Mononuclear cell (primary cell): Measurements from ENCODE around the gene RBM4. TPM values are rescaled to one million over a fixed set of nuclear protein-coding genes. Genes with fewer than 3 reads are reported as not detected.

ENCODE experiments used
- H3K27me3 ChIP-seq: 2 replicates; pipeline ENCODE4 v1.6.0; 2011; ENCODE audit warnings: low read length, control low read depth; ENCODE audit not compliant: insufficient read depth
- H3K4me1 ChIP-seq: 2 replicates; pipeline ENCODE4 v1.5.1; 2011; ENCODE audit warnings: mild to moderate bottlenecking, low read length, control low read depth; ENCODE audit not compliant: insufficient read depth
- H3K4me3 ChIP-seq: 2 replicates; pipeline ENCODE4 v1.5.1; 2011; ENCODE audit warnings: mild to moderate bottlenecking, low read length, moderate library complexity
- H3K9me3 ChIP-seq: 2 replicates; pipeline ENCODE4 v1.5.1; 2011; ENCODE audit warnings: low read depth, mild to moderate bottlenecking, control low read depth, low read length
- total RNA-seq: library from RNA; depleted of rRNA; stranded (reverse); fragments of >200 nt; gene quantifications from one replicate; pipeline ENCODE4 v1.2.3, GENCODE V29; 2012

Gene RBM4
- total RNA-seq, 1 donor: 112 TPM

DNA sequence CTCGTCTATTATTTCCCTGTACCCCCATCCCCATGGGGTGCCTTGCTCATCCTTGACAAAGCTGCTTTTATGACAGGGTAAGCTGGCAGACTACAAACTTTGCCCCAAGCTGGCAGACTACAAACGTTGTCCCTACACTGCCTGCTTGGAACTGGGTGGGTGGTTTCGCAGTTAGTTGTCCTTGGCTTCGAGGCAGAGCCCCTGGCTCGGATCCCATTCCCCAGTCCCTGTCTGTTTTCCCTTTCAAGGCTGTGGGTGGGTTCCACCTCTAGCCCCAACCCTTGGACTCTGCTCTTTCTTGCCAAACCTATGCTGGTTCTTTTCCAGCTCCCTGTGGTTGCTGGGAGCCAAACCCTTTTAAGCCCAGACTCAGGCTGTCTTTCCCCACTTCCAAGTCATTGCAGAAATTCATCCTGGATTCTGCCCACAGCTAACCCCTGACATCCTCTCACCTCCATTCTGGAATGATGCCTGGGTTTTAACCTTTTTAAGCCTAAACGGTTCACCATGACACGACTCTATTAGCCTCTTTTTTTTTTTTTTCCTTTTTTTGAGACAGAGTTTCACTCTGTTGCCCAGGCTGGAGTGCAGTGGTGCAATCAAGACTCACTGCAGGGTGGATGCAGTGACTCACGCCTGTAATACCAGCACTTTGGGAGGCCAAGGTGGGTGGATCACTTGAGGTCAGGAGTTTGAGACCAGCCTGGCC lies 31.2 kb upstream of the RBM4 start:
- peaks cover 35% of the 10 kb centered on the region for H3K4me1 ChIP-seq
- no peaks in the 10 kb centered on the region for H3K9me3 ChIP-seq
- no peak overlapping the region for H3K4me3 ChIP-seq
- no peaks in the 10 kb centered on the region for H3K27me3 ChIP-seq

GRCh38 chr11:66609721-66610617 lies 28.5 kb upstream of the RBM4 start:
- H3K4me1 ChIP-seq: peaks cover 35% of the 10 kb centered on the region
- no peaks in the 10 kb centered on the region for H3K27me3 ChIP-seq
- no peaks in the 10 kb centered on the region for H3K9me3 ChIP-seq
- H3K4me3 ChIP-seq: no peak overlapping the region

DNA sequence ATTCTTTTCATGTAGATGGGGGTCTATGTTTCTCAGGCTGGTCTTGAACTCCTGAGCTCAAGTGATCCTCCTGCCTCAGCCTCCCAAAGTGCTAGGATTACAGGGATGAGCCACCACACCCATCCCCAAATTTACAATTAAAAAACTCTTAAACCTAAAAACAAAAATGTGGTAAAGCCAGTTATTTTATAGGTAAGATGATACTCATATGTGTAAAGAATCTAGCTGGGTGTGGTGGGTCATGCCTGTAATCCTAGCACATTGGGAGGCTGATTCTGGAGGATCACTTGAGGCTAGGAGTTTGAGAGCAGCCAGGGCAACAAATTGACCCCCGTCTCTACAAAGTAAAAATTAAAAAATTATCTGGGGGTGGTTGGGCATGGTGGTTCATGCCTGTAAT lies 26.0 kb upstream of the RBM4 start:
- Histone ChIP-seq H3K9me3 (no peaks in the 10 kb centered on the region), H3K4me1 (peaks cover 41% of the 10 kb centered on the region), H3K4me3 (no peak overlapping the region), H3K27me3 (no peaks in the 10 kb centered on the region)

DNA sequence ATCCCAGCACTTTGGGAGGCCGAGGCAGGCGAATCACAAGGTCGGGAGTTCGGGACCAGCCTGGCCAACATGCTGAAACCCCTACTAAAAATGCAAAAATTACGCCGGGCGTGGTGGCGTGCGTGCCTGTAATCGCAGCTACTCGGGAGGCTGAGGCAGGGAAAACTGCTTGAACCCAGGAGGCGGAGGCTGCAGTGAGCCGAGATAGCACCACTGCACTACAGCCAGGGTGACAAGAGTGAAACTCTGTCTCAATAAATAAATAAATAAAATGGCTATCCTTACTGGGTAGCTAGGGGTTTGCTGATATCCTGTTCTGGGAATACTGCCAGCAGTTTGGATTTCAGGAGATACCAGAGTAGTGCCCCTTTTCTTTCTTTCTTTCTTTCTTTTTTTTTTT lies 24.4 kb upstream of the RBM4 start:
- H3K4me3 ChIP-seq: no peak overlapping the region

GRCh38 chr11:66616379-66617154 lies 21.9 kb upstream of the RBM4 start, which contains the start of gene RBM14:
Gene RBM14 (plus strand): TSS chr11:66616630. CDS start chr11:66616721, 91 bp downstream.
- no peaks in the 10 kb centered on the region for H3K27me3 ChIP-seq
- H3K9me3 ChIP-seq: no peaks in the 10 kb centered on the region
- peaks cover 54% of the 10 kb centered on the region for H3K4me1 ChIP-seq
- peak within 1 kb of the TSS; percentile 80 for H3K4me3 ChIP-seq

More for the DNA sequence above, 24.4 kb upstream of the RBM4 start:
- no peaks in the 10 kb centered on the region for H3K27me3 ChIP-seq
- peaks cover 52% of the 10 kb centered on the region for H3K4me1 ChIP-seq
- H3K9me3 ChIP-seq: no peaks in the 10 kb centered on the region

- Histone ChIP-seq H3K9me3 (no peaks in the 10 kb centered on the region), H3K27me3 (no peaks in the 10 kb centered on the region), H3K4me3 (peak overlapping the region; percentile 80), H3K4me1 (peaks cover 58% of the 10 kb centered on the region)
Measured at GRCh38 chr11:66617155-66617834, 21.2 kb upstream of the RBM4 start.

GRCh38 chr11:66619080-66619554 lies 19.4 kb upstream of the RBM4 start:
- Histone ChIP-seq H3K27me3 (no peaks in the 10 kb centered on the region), H3K9me3 (no peaks in the 10 kb centered on the region), H3K4me3 (peak overlapping the region; percentile 80), H3K4me1 (peaks cover 76% of the 10 kb centered on the region)

DNA sequence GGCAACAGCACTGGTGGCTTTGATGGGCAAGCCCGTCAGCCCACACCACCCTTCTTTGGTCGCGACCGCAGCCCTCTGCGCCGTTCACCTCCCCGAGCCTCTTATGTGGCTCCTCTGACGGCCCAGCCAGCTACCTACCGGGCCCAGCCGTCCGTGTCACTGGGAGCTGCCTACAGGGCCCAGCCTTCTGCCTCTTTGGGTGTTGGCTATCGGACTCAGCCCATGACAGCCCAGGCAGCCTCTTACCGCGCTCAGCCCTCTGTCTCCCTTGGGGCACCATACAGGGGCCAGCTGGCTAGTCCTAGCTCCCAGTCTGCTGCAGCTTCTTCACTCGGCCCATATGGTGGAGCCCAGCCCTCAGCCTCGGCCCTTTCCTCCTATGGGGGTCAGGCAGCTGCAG lies 14.1 kb upstream of the RBM4 start:
- H3K4me1 ChIP-seq: peaks cover 53% of the 10 kb centered on the region
- no peak overlapping the region for H3K4me3 ChIP-seq
- H3K9me3 ChIP-seq: no peaks in the 10 kb centered on the region
- H3K27me3 ChIP-seq: no peaks in the 10 kb centered on the region

- Histone ChIP-seq H3K4me3 (no peak overlapping the region), H3K9me3 (no peaks in the 10 kb centered on the region), H3K4me1 (peaks cover 46% of the 10 kb centered on the region), H3K27me3 (no peaks in the 10 kb centered on the region)
Measured at GRCh38 chr11:66625041-66625751, 13.3 kb upstream of the RBM4 start.

GRCh38 chr11:66625752-66626149 lies 12.8 kb upstream of the RBM4 start:
- no peaks in the 10 kb centered on the region for H3K27me3 ChIP-seq
- H3K9me3 ChIP-seq: no peaks in the 10 kb centered on the region
- no peak overlapping the region for H3K4me3 ChIP-seq
- peaks cover 40% of the 10 kb centered on the region for H3K4me1 ChIP-seq

GRCh38 chr11:66626382-66626781 lies 12.1 kb upstream of the RBM4 start:
- Histone ChIP-seq H3K4me1 (peaks cover 34% of the 10 kb centered on the region), H3K4me3 (no peak overlapping the region), H3K27me3 (no peaks in the 10 kb centered on the region), H3K9me3 (no peaks in the 10 kb centered on the region)

DNA sequence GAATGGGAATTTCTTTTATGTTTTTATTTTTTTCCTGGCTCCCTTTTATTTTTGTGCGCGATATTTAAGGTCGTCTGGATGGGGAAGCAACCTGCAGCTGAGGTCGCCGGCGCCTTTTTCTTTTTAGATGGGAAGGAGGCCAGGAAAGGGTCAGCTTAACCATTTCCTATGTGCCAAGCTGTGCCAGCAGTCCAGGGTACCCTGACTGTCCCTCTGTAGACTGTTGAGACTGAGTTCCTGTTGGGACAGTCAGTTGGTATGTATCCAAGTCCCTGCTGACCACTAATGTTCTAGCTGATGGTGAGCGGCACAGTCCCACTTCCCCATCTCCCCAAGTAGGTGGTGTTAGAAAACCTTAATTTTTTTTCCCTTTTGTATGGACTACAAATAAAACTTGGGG lies 11.6 kb upstream of the RBM4 start:
- H3K4me1 ChIP-seq: peaks cover 29% of the 10 kb centered on the region
- no peaks in the 10 kb centered on the region for H3K9me3 ChIP-seq
- H3K27me3 ChIP-seq: no peaks in the 10 kb centered on the region
- no peak overlapping the region for H3K4me3 ChIP-seq

DNA sequence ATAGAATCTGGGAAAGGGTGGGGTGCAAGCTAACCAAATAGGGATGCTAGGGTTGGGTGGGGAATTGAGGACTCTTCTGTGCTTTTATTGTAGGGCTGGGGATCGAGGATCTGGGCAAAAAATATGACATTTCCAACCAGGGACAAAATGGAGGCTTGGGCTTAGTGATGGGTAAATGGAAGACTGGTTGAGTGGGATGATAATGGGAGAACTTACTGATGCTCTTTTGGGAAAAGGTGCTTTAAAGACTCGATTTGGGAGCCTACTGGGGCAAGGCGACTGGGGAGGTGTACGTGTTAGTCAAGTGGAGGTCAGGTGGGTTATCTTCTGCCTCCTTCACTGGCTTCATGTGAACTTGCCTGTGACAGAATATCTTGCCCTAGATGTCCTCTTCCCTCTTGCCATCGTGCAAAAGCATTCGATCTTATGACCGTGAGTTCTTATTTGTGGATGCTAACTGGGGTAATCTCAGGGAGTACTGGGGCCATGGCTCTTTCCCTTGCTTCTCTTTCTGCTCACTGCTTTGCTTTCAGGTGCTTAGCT lies 10.4 kb upstream of the RBM4 start:
- H3K4me3 ChIP-seq: no peak overlapping the region
- peaks cover 17% of the 10 kb centered on the region for H3K4me1 ChIP-seq
- H3K27me3 ChIP-seq: no peaks in the 10 kb centered on the region
- no peaks in the 10 kb centered on the region for H3K9me3 ChIP-seq

GRCh38 chr11:66629356-66629755 lies 9.1 kb upstream of the RBM4 start:
- no peak overlapping the region for H3K4me3 ChIP-seq
- no peaks in the 10 kb centered on the region for H3K9me3 ChIP-seq
- no peaks in the 10 kb centered on the region for H3K27me3 ChIP-seq
- peaks cover 4% of the 10 kb centered on the region for H3K4me1 ChIP-seq
